OCI-LY7 (cell line): ENCODE measurements around the gene PEPD. TPM values are rescaled to one million over a fixed set of nuclear protein-coding genes. Genes with fewer than 3 reads are reported as not detected.
"Not testable (repeated sequence)": the region's sequence is repeated elsewhere in the genome, so short reads cannot be mapped to it uniquely, and the experiment has no call there.

Experiments used
- BruUV-seq: library from RNA; stranded (reverse); fragments of 400-500 nt; replicated peaks from 2 replicates; lab custom pipeline; 2021; lab: Mats Ljungman, UMichigan
- CTCF ChIA-PET: fragments of 300-600 bp; sonication (Branson Sonifier 250); formaldehyde crosslinking; loops from one replicate; lab custom pipeline; 2022; ENCODE audit warnings: antibody characterized with exemption; ENCODE audit not compliant: unreplicated experiment; lab: Charles Lee
- POLR2A ChIA-PET: fragments of 300-600 bp; sonication (Branson Sonifier 250); formaldehyde crosslinking; loops from one replicate; lab custom pipeline; 2022; ENCODE audit warnings: antibody characterized with exemption; lab: Charles Lee
- DNase-seq: peaks from one replicate; pipeline ENCODE4 v3.0.0-alpha.2; 2015; ENCODE audit warnings: low spot score
- H2AFZ ChIP-seq: fragments of 200-600 bp; sonication (generic), shearing (Covaris generic); 2 replicates; pipeline ENCODE4 v1.6.1; 2014; ENCODE audit warnings: mild to moderate bottlenecking, antibody characterized with exemption, low read length, moderate library complexity
- H3K27ac ChIP-seq: fragments of 200-600 bp; sonication (generic); 2 replicates; pipeline ENCODE4 v1.5.1; 2014; ENCODE audit warnings: mixed run types, low read depth, mild to moderate bottlenecking, moderate library complexity, low read length, inconsistent platforms; ENCODE audit not compliant: poor library complexity, severe bottlenecking
- H3K36me3 ChIP-seq: fragments of 200-600 bp; sonication (generic); 2 replicates; pipeline ENCODE4 v1.6.1; 2014; ENCODE audit warnings: mild to moderate bottlenecking, antibody characterized with exemption, low read length, moderate library complexity, mixed read lengths; ENCODE audit not compliant: insufficient read depth
- H3K4me1 ChIP-seq: fragments of 200-600 bp; sonication (generic); 2 replicates; pipeline ENCODE4 v1.5.1; 2014; ENCODE audit warnings: mild to moderate bottlenecking, low read length; ENCODE audit not compliant: insufficient read depth, poor library complexity, severe bottlenecking
- H3K4me2 ChIP-seq: fragments of 200-600 bp; sonication (generic); 2 replicates; pipeline ENCODE4 v1.6.1; 2014; ENCODE audit warnings: mild to moderate bottlenecking, low read length
- H3K4me3 ChIP-seq: fragments of 200-600 bp; sonication (generic); 2 replicates; pipeline ENCODE4 v1.5.1; 2014; ENCODE audit warnings: mild to moderate bottlenecking, low read depth, low read length; ENCODE audit not compliant: poor library complexity, severe bottlenecking
- H3K79me2 ChIP-seq: fragments of 200-600 bp; sonication (generic); 2 replicates; pipeline ENCODE4 v1.6.1; 2016; ENCODE audit warnings: low read depth, mild to moderate bottlenecking, low read length, moderate library complexity, mixed read lengths; ENCODE audit not compliant: insufficient read depth
- H3K9me2 ChIP-seq: fragments of 200-600 bp; sonication (generic); 2 replicates; pipeline ENCODE4 v1.6.1; 2016; ENCODE audit warnings: mild to moderate bottlenecking, low read length, mixed read lengths; ENCODE audit not compliant: insufficient read depth
- H3K9me3 ChIP-seq: fragments of 200-600 bp; sonication (generic); 2 replicates; pipeline ENCODE4 v1.6.1; 2014; ENCODE audit warnings: mild to moderate bottlenecking, mixed run types, low read length, mixed read lengths
- H4K20me1 ChIP-seq: fragments of 200-600 bp; sonication (generic); 2 replicates; pipeline ENCODE4 v1.6.1; 2014; ENCODE audit warnings: mild to moderate bottlenecking, antibody characterized with exemption, low read length, moderate library complexity, mixed read lengths; ENCODE audit not compliant: insufficient read depth
- CTCF ChIP-seq: fragments of 200-600 bp; sonication (generic); conservative IDR thresholded peaks from 2 replicates; pipeline ENCODE4 v1.5.1; 2014; ENCODE audit warnings: mild to moderate bottlenecking, antibody characterized with exemption, low read length, moderate library complexity, mixed read lengths
- EZH2phosphoT487 ChIP-seq: fragments of 200-600 bp; sonication (generic); IDR thresholded peaks from 2 replicates; pipeline ENCODE4 v1.6.1; 2018; ENCODE audit warnings: low read depth, borderline replicate concordance, mild to moderate bottlenecking, mixed run types, antibody characterized with exemption, low read length, moderate library complexity, mixed read lengths
- intact Hi-C: fragments of 100-400 bp; cut with micrococcal nuclease; formaldehyde crosslinking; loops from one replicate; pipeline ENCODE4 v1.10.0; 2022; ENCODE audit not compliant: unreplicated experiment
- total RNA-seq, 2 experiments: library from RNA; depleted of rRNA in 1 of 2; stranded (reverse); fragments of >200 nt in 1 of 2; shearing (Covaris generic) in 1 of 2; gene quantifications; 2 replicates each; pipeline ENCODE4 v1.2.3, GENCODE V29; 2014 to 2022

Gene PEPD
- total RNA-seq, 2 experiments from 2014 or later, result 24.4 to 29.7 TPM

GRCh38 chr19:33568706-33569105 is 47.1 kb upstream of the PEPD start:
- ChIA-PET CTCF (no interaction called here), POLR2A (no interaction called here)
- TF ChIP-seq EZH2phosphoT487 (no peak), CTCF (no peak)
- Histone ChIP-seq H3K27ac (no peak overlapping the region), H3K4me3 (no peak overlapping the region), H4K20me1 (no peaks in the 10 kb centered on the region), H3K9me2 (no peaks in the 10 kb centered on the region), H2AFZ (no peak overlapping the region), H3K79me2 (no peaks in the 10 kb centered on the region), H3K4me1 (no peaks in the 10 kb centered on the region), H3K9me3 (no peaks in the 10 kb centered on the region), H3K4me2 (no peak overlapping the region), H3K36me3 (no peaks in the 10 kb centered on the region)
- no peak for DNase-seq
- no TSS peak for BruUV-seq
- intact Hi-C loops, result no loop called here

- TF ChIP-seq CTCF (no peak), EZH2phosphoT487 (no peak)
- Histone ChIP-seq H3K79me2 (no peaks in the 10 kb centered on the region), H4K20me1 (no peaks in the 10 kb centered on the region), H3K9me2 (no peaks in the 10 kb centered on the region), H3K27ac (no peak overlapping the region), H3K4me2 (no peak overlapping the region), H3K36me3 (no peaks in the 10 kb centered on the region), H3K4me1 (no peaks in the 10 kb centered on the region), H3K9me3 (no peaks in the 10 kb centered on the region), H2AFZ (no peak overlapping the region), H3K4me3 (no peak overlapping the region)
- ChIA-PET POLR2A (no interaction called here), CTCF (no interaction called here)
- DNase-seq, result no peak
- BruUV-seq, result no TSS peak
- intact Hi-C loops, result no loop called here
Measured at GRCh38 chr19:33564836-33565338, 43.3 kb upstream of the PEPD start.

- Histone ChIP-seq H3K9me2 (no peaks in the 10 kb centered on the region), H2AFZ (no peak overlapping the region), H3K4me2 (no peak overlapping the region), H3K27ac (no peak overlapping the region), H3K9me3 (no peaks in the 10 kb centered on the region), H3K79me2 (no peaks in the 10 kb centered on the region), H4K20me1 (no peaks in the 10 kb centered on the region), H3K36me3 (no peaks in the 10 kb centered on the region), H3K4me1 (no peaks in the 10 kb centered on the region), H3K4me3 (no peak overlapping the region)
- intact Hi-C loops, result no loop called here
- no peak for TF ChIP-seq CTCF
- no peak for TF ChIP-seq EZH2phosphoT487
- no peak for DNase-seq
- no TSS peak for BruUV-seq
- CTCF ChIA-PET, result no interaction called here
- POLR2A ChIA-PET, result no interaction called here
Measured at GRCh38 chr19:33562636-33563035, 41.0 kb upstream of the PEPD start.

- H4K20me1 ChIP-seq, H2AFZ ChIP-seq, CTCF ChIA-PET, H3K79me2 ChIP-seq, H3K4me1 ChIP-seq, H3K27ac ChIP-seq, DNase-seq, H3K4me2 ChIP-seq, intact Hi-C loops, BruUV-seq, H3K9me3 ChIP-seq, H3K9me2 ChIP-seq, H3K36me3 ChIP-seq, H3K4me3 ChIP-seq, POLR2A ChIA-PET: not testable (repeated sequence)
Measured at GRCh38 chr19:33561666-33562065, 40.1 kb upstream of the PEPD start.
